DOHH2 (cell line): ENCODE data around the gene GOLGA3.
"Not testable (repeated sequence)": the region's sequence is repeated elsewhere in the genome, so short reads cannot be mapped to it uniquely, and the experiment has no call there.

Experiments used
- H3F3A ChIP-seq: fragments of 200-600 bp; sonication (generic), shearing (Covaris generic); 2 replicates; pipeline ENCODE4 v1.6.0; 2016; ENCODE audit warnings: antibody characterized with exemption, mild to moderate bottlenecking; ENCODE audit not compliant: control insufficient read depth, insufficient read depth
- H3K27ac ChIP-seq: fragments of 200-600 bp; sonication (generic); 2 replicates; pipeline ENCODE4 v1.5.1; 2014; ENCODE audit warnings: low read depth, mild to moderate bottlenecking, low read length, moderate library complexity
- H3K27me3 ChIP-seq: fragments of 200-600 bp; sonication (generic); 2 replicates; pipeline ENCODE4 v1.6.1; 2014; ENCODE audit warnings: mild to moderate bottlenecking, low read length, mixed read lengths; ENCODE audit not compliant: control insufficient read depth
- H3K36me3 ChIP-seq: fragments of 200-600 bp; sonication (generic); 2 replicates; pipeline ENCODE4 v1.6.1; 2014; ENCODE audit warnings: mild to moderate bottlenecking, low read length, moderate library complexity, mixed read lengths; ENCODE audit not compliant: control insufficient read depth
- H3K4me1 ChIP-seq: fragments of 200-600 bp; sonication (generic); 2 replicates; pipeline ENCODE4 v1.6.1; 2014; ENCODE audit warnings: mild to moderate bottlenecking, low read length, mixed read lengths; ENCODE audit not compliant: control insufficient read depth
- H3K4me2 ChIP-seq: fragments of 200-600 bp; sonication (generic); 2 replicates; pipeline ENCODE4 v1.6.0; 2014; ENCODE audit warnings: mild to moderate bottlenecking, low read length, moderate library complexity
- H3K4me3 ChIP-seq: fragments of 200-600 bp; sonication (generic); 2 replicates; pipeline ENCODE4 v1.5.1; 2014; ENCODE audit warnings: mild to moderate bottlenecking, low read length, mixed read lengths
- H3K79me2 ChIP-seq: fragments of 200-600 bp; sonication (generic); 2 replicates; pipeline ENCODE4 v1.6.1; 2014; ENCODE audit warnings: mild to moderate bottlenecking, low read length, mixed read lengths; ENCODE audit not compliant: control insufficient read depth
- H3K9me2 ChIP-seq: fragments of 200-600 bp; sonication (generic); replicated peaks from 2 replicates; pipeline ENCODE4 v1.6.1; 2014; ENCODE audit warnings: mild to moderate bottlenecking, low read length, mixed read lengths; ENCODE audit not compliant: control insufficient read depth
- H3K9me3 ChIP-seq: fragments of 200-600 bp; sonication (generic); 2 replicates; pipeline ENCODE4 v1.6.1; 2014; ENCODE audit warnings: antibody characterized with exemption, low read length, mixed read lengths; ENCODE audit not compliant: control insufficient read depth, insufficient read depth
- H4K20me1 ChIP-seq: fragments of 200-600 bp; sonication (generic); 2 replicates; pipeline ENCODE4 v1.6.0; 2014; ENCODE audit warnings: low read depth, mild to moderate bottlenecking, antibody characterized with exemption, low read length, moderate library complexity; ENCODE audit not compliant: control insufficient read depth, insufficient read depth
- EZH2phosphoT487 ChIP-seq: fragments of 200-600 bp; sonication (generic); IDR thresholded peaks from 2 replicates; pipeline ENCODE4 v1.6.1; 2017; ENCODE audit warnings: borderline replicate concordance, mild to moderate bottlenecking, antibody characterized with exemption, low read length, moderate library complexity, mixed read lengths
- TF ChIP-seq, protein P1 (sequence below): fragments of 200-600 bp; sonication (generic); IDR thresholded peaks from one replicate; pipeline ENCODE4 v1.5.1; 2014; ENCODE audit warnings: antibody characterized with exemption, mild to moderate bottlenecking, low read depth, low read length; ENCODE audit not compliant: poor library complexity, severe bottlenecking

GOLGA3 gene

DNA sequence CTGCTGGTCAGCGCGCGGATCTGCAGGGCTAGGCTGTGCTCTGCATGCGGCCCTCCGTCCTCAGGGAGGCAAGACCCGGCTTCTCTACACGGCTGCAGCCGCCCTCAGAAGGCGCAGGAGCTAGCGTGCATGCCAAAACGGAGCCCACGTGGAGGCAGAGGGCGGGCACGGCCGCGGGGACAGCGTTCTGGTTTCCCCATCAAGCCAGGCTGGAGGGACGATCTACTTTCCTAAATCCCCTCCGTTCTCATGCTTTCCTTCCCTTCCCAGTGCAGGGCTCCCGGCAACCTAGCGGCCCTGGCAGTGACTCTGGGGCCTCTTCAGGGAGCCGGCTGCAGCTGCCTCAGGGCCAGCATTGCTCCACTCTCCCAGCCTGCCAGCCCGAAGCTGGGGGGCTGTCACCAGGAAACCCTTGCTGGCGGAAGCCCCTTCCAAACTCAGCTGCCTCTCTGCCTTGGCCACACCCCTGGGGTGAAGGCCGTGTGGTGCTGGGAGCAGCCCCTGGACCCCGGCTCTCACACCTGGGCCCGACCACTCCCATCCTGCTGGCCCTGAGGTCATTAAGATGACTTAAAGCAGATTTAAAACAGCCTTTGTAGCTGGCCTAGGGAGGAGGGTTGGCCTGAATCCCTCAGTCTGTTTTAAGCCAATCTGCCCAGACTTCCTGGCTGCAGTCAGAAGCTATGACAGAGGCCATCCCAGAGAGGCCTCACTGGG, 9.2 kb upstream of the GOLGA3 start:
- Histone ChIP-seq H3K9me2 (no peaks in the 10 kb centered on the region), H3K36me3 (peaks cover 16% of the 10 kb centered on the region), H3K4me2 (no peak overlapping the region), H3K27me3 (no peaks in the 10 kb centered on the region), H3K9me3 (no peaks in the 10 kb centered on the region), H3K4me1 (peaks cover 28% of the 10 kb centered on the region), H3K4me3 (no peak overlapping the region), H3K79me2 (no peaks in the 10 kb centered on the region), H3F3A (no peaks in the 10 kb centered on the region), H4K20me1 (no peaks in the 10 kb centered on the region), H3K27ac (no peak overlapping the region)
- TF ChIP-seq, protein P1, sequence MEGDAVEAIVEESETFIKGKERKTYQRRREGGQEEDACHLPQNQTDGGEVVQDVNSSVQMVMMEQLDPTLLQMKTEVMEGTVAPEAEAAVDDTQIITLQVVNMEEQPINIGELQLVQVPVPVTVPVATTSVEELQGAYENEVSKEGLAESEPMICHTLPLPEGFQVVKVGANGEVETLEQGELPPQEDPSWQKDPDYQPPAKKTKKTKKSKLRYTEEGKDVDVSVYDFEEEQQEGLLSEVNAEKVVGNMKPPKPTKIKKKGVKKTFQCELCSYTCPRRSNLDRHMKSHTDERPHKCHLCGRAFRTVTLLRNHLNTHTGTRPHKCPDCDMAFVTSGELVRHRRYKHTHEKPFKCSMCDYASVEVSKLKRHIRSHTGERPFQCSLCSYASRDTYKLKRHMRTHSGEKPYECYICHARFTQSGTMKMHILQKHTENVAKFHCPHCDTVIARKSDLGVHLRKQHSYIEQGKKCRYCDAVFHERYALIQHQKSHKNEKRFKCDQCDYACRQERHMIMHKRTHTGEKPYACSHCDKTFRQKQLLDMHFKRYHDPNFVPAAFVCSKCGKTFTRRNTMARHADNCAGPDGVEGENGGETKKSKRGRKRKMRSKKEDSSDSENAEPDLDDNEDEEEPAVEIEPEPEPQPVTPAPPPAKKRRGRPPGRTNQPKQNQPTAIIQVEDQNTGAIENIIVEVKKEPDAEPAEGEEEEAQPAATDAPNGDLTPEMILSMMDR, result no peak
- no peak for TF ChIP-seq EZH2phosphoT487

DNA sequence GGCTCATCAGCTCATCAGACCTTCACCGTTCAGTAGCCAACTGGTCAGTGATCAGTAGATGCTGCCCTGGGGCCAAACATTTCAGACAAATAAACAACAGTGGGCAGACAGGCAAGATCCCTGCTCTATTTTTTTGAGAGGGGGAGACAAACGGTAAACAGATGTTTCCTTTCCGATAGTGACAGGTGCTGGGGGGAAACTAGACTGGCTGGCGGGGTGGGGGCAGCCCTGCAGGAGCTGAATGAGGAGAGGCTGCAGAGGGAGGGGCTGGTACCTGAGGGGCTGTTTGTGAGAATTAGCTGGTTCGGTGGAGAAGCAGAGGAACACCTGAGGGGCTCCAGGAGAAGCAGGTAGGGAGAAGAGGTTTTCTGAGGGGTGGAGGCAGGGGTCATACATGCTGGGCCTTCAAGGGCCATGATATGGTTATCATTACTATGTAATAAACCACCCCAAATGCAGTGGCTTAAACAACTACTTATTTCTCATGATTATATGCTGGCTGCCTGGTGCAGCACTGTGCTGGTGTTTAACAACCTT, 8.2 kb upstream of the GOLGA3 start:
- H3K4me1 ChIP-seq, result peaks cover 28% of the 10 kb centered on the region
- peak overlapping the region; percentile 24; the same call in 1 of the 2 replicates for H3K27ac ChIP-seq
- H3K9me2 ChIP-seq, result no peaks in the 10 kb centered on the region
- no peaks in the 10 kb centered on the region for H4K20me1 ChIP-seq
- peak overlapping the region; percentile 37 for H3K4me2 ChIP-seq
- no peaks in the 10 kb centered on the region for H3K79me2 ChIP-seq
- TF ChIP-seq, protein P1, result no peak
- TF ChIP-seq EZH2phosphoT487, result no peak
- H3K36me3 ChIP-seq, result peaks cover 15% of the 10 kb centered on the region
- H3K4me3 ChIP-seq, result peak overlapping the region; percentile 44
- H3K27me3 ChIP-seq, result no peaks in the 10 kb centered on the region
- no peaks in the 10 kb centered on the region for H3F3A ChIP-seq
- H3K9me3 ChIP-seq, result no peaks in the 10 kb centered on the region

DNA sequence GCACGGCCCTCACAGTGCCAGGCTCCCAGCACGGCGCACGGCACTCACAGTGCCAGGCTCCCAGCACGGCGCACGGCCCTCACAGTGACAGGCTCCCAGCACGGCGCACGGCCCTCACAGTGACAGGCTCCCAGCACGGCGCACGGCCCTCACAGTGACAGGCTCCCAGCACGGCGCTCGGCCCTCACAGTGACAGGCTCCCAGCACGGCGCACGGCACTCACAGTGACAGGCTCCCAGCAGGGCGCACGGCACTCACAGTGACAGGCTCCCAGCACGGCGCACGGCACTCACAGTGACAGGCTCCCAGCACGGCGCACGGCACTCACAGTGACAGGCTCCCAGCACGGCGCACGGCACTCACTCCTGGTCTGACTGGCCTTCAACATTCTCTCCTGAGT, 7.6 kb upstream of the GOLGA3 start:
- Histone ChIP-seq H3K4me3 (peak overlapping the region; percentile 44), H3K36me3 (peaks cover 11% of the 10 kb centered on the region)

More for the DNA sequence above, 7.6 kb upstream of the GOLGA3 start:
- not testable (repeated sequence) for H3F3A ChIP-seq, H4K20me1 ChIP-seq, H3K9me3 ChIP-seq, H3K27me3 ChIP-seq, H3K79me2 ChIP-seq, H3K9me2 ChIP-seq
- Histone ChIP-seq H3K27ac (0 out of 2 replicates have a peak overlapping the region, but pooled peaks have one; percentile 24), H3K4me1 (peaks cover 28% of the 10 kb centered on the region), H3K4me2 (peak overlapping the region; percentile 37)
